Left lung (tissue), 10 donors: ENCODE measurements around the gene RPL41. TPM values are rescaled to one million over a fixed set of nuclear protein-coding genes. Genes with fewer than 3 reads are reported as not detected.

Source experiments
- ATAC-seq: fragments of 200-7000 bp; cut with Tn5 transposase; one replicate; pipeline ENCODE4 v1.9.1; 2020; ENCODE audit warnings: moderate library complexity
- DNase-seq, 4 donors: peaks; one replicate each; pipeline ENCODE4 v3.0.0-alpha.2; 2013 to 2020
- H3K27ac ChIP-seq, 2 donors: fragments of 200-600 bp; sonication (generic) in 1 of 2; one replicate each; pipeline versions ENCODE4 v1.5.0 to v1.8.0; 2020 to 2021
- H3K27me3 ChIP-seq, 2 donors: fragments of 200-600 bp; sonication (generic) in 1 of 2; one replicate each; pipeline versions ENCODE4 v1.5.0 to v1.8.0; 2020 to 2021
- H3K36me3 ChIP-seq, 2 donors: fragments of 200-600 bp; sonication (generic) in 1 of 2; one replicate each; pipeline versions ENCODE4 v1.5.0 to v1.8.0; 2020 to 2021
- H3K4me1 ChIP-seq, 2 donors: fragments of 200-600 bp; one replicate each; pipeline ENCODE4 v1.8.0; 2021
- H3K4me3 ChIP-seq, 2 donors: fragments of 200-600 bp; sonication (generic) in 1 of 2; one replicate each; pipeline versions ENCODE4 v1.5.0 to v1.8.0; 2020 to 2021; ENCODE audit warnings: mild to moderate bottlenecking in 1 of 2
- H3K9me3 ChIP-seq, 2 donors: fragments of 200-600 bp; sonication (generic) in 1 of 2; one replicate each; pipeline versions ENCODE4 v1.5.0 to v1.8.0; 2020 to 2021
- intact Hi-C, 2 donors: fragments of 100-400 bp; cut with DNase I; formaldehyde crosslinking; loops; one replicate each; pipeline versions ENCODE4 v1.11.2 to v1.14.2; 2022
- polyA plus RNA-seq, 6 donors: library from polyadenylated mRNA; unstranded; fragments of 120-200 nt; gene quantifications; one replicate each; pipeline ENCODE4 v1.2.1, GENCODE V29; 2013; ENCODE audit not compliant: insufficient read length in 6 of 6
- total RNA-seq, 2 donors: library from RNA; stranded (reverse); fragmentation: NEBNext Ultra II Directional; extraction: Animal tissue kit (Norgen Biotek cat#: 25700); gene quantifications; one replicate each; pipeline ENCODE4 v1.2.1, GENCODE V29; 2021
- TF ChIP-seq, protein P1 (sequence below), 2 donors: fragments of 200-600 bp; sonication (generic) in 1 of 2; IDR thresholded peaks; one replicate each; pipeline versions ENCODE4 v1.5.0 to v1.8.0; 2021; ENCODE audit warnings: antibody characterized with exemption in 2 of 2
- donor health status: DM: no; HTN: yes; CAD: no.
- donor health status: DM: no; HTN: no; CAD: no.

Gene RPL41
- total and polyA plus RNA-seq, 8 donors = 3,023 to 6,852 (median 6,158) TPM

DNA sequence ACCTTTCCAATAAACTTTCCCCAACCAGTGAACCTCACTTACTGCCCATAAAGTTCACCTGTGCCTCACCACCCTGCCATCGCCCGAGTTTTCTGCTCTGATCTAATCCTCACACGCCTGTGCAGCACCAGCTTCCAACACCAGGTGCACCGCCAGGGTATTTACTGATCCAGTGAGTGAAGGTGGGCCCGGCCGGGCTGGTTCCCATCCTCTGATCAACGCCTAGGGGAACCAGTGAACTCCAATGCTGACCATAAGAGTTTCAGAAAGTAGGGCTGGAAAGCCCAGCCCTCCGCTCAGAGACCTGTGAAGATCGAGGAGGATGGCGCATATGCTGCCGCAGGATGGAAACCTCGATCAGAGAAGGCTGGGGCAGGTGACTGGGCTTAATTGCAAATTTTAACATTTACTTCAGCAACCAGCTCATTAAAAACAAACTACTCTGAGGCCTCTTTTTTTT lies 35.3 kb downstream of the RPL41 start:
- intact Hi-C loops = no loop called here
- TF ChIP-seq, protein P1, sequence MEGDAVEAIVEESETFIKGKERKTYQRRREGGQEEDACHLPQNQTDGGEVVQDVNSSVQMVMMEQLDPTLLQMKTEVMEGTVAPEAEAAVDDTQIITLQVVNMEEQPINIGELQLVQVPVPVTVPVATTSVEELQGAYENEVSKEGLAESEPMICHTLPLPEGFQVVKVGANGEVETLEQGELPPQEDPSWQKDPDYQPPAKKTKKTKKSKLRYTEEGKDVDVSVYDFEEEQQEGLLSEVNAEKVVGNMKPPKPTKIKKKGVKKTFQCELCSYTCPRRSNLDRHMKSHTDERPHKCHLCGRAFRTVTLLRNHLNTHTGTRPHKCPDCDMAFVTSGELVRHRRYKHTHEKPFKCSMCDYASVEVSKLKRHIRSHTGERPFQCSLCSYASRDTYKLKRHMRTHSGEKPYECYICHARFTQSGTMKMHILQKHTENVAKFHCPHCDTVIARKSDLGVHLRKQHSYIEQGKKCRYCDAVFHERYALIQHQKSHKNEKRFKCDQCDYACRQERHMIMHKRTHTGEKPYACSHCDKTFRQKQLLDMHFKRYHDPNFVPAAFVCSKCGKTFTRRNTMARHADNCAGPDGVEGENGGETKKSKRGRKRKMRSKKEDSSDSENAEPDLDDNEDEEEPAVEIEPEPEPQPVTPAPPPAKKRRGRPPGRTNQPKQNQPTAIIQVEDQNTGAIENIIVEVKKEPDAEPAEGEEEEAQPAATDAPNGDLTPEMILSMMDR (IDR thresholded peaks at IDR 0.05) = peak in 1 of 2 donors; percentile 37
- peak; percentile 76 for ATAC-seq
- Histone ChIP-seq H3K27ac (peak overlapping the region; percentile 97), H3K9me3 (no peaks in the 10 kb centered on the region), H3K4me3 (peak overlapping the region; percentile 68 to 79), H3K4me1 (peaks cover 1 to 39% of the 10 kb centered on the region in 2 donors), H3K27me3 (no peaks in the 10 kb centered on the region), H3K36me3 (no peaks in the 10 kb centered on the region)
- peak in 3 of 4 donors; percentile 55 to 81 (median 70) for DNase-seq

DNA sequence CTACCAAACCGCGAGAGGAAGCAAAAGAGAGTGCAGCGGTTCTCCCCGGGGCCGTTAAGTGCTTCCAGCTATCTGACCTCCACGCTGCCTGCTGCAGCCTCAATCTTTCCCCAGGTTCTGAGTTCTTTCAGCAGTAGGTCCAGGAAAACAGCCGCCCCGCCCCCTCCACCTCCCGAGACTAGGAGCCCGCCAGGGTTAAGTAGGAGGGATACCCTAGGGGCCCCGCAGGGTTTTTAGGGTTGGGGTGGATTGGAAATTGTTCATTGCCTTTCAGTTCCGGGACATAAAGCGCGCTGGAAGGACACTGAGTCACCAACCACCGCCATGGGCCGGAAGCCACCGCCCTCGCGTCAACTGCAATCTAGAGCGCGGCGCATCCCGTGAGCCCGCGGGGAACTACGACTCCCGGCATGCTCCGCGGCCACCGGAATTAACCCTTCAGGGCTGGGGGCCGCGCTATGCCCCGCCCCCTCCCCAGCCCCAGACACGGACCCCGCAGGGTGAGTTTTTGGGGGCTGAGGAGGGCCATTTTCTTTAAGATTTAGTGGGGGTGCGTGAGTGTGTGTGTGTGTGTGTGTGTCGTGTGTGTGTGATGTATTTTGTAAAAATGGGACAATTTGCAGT lies 35.8 kb downstream of the RPL41 start, which contains the start of gene MYL6B:
TSS of gene MYL6B (plus strand) at position 456 of the 624 bp plus-strand sequence. CDS start 1,332 bp downstream, outside the sequence.
- peak; percentile 97 for ATAC-seq
- Histone ChIP-seq H3K36me3 (no peaks in the 10 kb centered on the region), H3K27me3 (no peaks in the 10 kb centered on the region), H3K27ac (peak within 1 kb of the TSS; percentile 97), H3K9me3 (no peaks in the 10 kb centered on the region), H3K4me1 (peaks cover 5 to 38% of the 10 kb centered on the region in 2 donors), H3K4me3 (peak within 1 kb of the TSS; percentile 68 to 79)
- peak; percentile 89 to 97 (median 94) for DNase-seq
- TF ChIP-seq, protein P1 (IDR thresholded peaks at IDR 0.05) = no peak
- intact Hi-C loops = no loop called here

DNA sequence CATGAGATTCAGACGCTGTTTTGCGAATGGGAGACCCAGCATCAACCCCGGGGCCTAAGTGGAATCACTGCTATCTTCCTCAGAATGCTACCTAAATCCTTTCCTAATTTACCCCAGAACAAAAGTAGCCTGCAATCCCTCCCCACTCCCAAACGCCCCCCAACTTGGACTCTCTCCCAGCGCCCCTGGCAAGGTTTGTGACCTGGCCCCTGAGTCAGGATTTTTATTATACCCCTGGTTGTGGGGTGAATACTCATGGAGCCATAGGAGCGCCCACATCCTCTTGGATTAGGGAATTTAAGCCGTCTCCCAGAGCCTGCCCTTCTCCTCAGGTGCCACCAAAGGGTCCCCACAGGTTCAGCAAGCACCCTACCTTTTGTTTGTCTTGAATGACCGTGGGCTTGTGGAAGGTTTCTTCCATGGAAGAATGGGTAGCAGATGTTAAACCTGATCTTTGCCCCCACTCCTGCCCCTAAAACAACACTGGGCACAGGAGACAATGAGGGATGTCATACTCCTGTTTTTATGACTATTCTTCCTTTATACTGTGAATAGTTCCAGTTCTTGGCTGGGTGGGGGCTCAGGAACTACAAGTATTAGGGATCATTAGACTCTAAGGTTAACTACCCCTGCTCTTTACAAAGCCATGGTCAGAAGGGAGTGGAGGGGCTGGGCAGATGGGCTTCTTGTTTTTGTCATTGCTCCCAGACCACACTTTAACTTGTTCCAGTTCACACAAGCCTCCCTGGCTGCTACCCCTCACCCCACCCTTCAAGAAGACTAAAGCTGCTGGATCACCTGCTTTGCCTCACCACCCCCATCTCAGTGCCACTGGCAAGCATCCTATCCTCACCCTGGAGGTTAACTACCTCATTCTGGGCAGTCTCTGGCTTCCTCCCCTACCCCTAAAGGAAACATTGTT lies 36.6 kb downstream of the RPL41 start:
- no peak for DNase-seq
- peaks cover 5 to 35% of the 10 kb centered on the region in 2 donors for H3K4me1 ChIP-seq
- peak overlapping the region; percentile 97 for H3K27ac ChIP-seq
- peak overlapping the region; percentile 68 to 79 for H3K4me3 ChIP-seq
- no peaks in the 10 kb centered on the region for H3K36me3 ChIP-seq
- H3K27me3 ChIP-seq = no peaks in the 10 kb centered on the region
- H3K9me3 ChIP-seq = no peaks in the 10 kb centered on the region
- no peak for ATAC-seq
- intact Hi-C loops = no loop called here
- TF ChIP-seq, protein P1 (IDR thresholded peaks at IDR 0.05) = no peak

DNA sequence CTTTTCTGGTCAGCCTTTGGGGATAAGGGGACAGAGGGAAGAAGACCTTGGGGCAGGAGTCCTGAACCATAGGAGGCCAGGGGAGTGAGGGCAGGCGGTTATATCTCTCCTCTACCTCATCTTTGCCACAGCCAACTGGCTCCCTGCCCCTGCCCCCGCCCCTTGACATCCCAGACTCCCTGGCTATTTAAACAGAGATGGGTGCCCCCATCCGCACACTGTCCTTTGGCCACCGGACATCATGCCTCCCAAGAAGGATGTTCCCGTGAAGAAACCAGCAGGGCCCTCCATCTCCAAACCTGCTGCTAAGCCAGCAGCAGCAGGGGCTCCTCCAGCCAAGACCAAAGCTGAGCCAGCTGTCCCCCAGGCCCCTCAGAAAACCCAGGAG lies 37.2 kb downstream of the RPL41 start:
- H3K27me3 ChIP-seq = no peaks in the 10 kb centered on the region
- peaks cover 5 to 35% of the 10 kb centered on the region in 2 donors for H3K4me1 ChIP-seq
- intact Hi-C loops = no loop called here
- ATAC-seq (no peak), DNase-seq (no peak)
- no peaks in the 10 kb centered on the region for H3K9me3 ChIP-seq
- H3K4me3 ChIP-seq = no peak overlapping the region
- TF ChIP-seq, protein P1 (IDR thresholded peaks at IDR 0.05) = no peak
- no peak overlapping the region for H3K27ac ChIP-seq
- H3K36me3 ChIP-seq = no peaks in the 10 kb centered on the region
